H1 (cell line): ENCODE measurements around the gene PGF. TPM values are rescaled to one million over a fixed set of nuclear protein-coding genes. Genes with fewer than 3 reads are reported as not detected.

Source experiments
- CTCF ChIA-PET: fragments of 300-600 bp; sonication (Branson Sonifier 250); formaldehyde crosslinking; loops from one replicate; lab custom pipeline; 2021; ENCODE audit not compliant: partially characterized antibody; lab: Charles Lee
- POLR2A ChIA-PET: fragments of 300-600 bp; sonication (Branson Sonifier 250); formaldehyde crosslinking; loops from one replicate; lab custom pipeline; 2021; ENCODE audit warnings: inconsistent platforms; ENCODE audit not compliant: partially characterized antibody; lab: Charles Lee
- DNase-seq, 2 experiments: peaks; one replicate each; pipeline versions ENCODE4 v3.0.0 to v3.0.0-alpha.2; 2010 to 2022; ENCODE audit warnings: low spot score in 2 of 2, low read depth in 1 of 2, mixed read lengths in 1 of 2
- FAIRE-seq: peaks from 2 replicates; lab custom pipeline; 2011; peaks lifted over from hg19 to GRCh38; lab: Jason Lieb, UNC
- H2AFZ ChIP-seq: 2 replicates; pipeline ENCODE4 v1.8.1; 2012; ENCODE audit warnings: low read length, inconsistent platforms
- H2AK5ac ChIP-seq: 2 replicates; pipeline ENCODE4 v1.6.1; 2013; ENCODE audit warnings: low read depth, low read length
- H2BK120ac ChIP-seq: replicated peaks from 2 replicates; pipeline ENCODE3; 2013; ENCODE audit warnings: low read depth, low read length, inconsistent platforms
- H2BK12ac ChIP-seq: 2 replicates; pipeline ENCODE4 v1.6.1; 2013; ENCODE audit warnings: low read depth, low read length
- H2BK15ac ChIP-seq: 2 replicates; pipeline ENCODE4 v1.6.1; 2013; ENCODE audit warnings: low read length
- H2BK20ac ChIP-seq: 2 replicates; pipeline ENCODE4 v1.6.1; 2013; ENCODE audit warnings: low read length
- H2BK5ac ChIP-seq: 2 replicates; pipeline ENCODE4 v1.6.1; 2013; ENCODE audit warnings: low read depth, low read length
- H3K14ac ChIP-seq: 2 replicates; pipeline ENCODE4 v1.6.1; 2013; ENCODE audit warnings: inconsistent platforms; ENCODE audit not compliant: insufficient read length
- H3K18ac ChIP-seq: 2 replicates; pipeline ENCODE4 v1.6.1; 2013; ENCODE audit warnings: low read length; ENCODE audit errors: extremely low read depth
- H3K23ac ChIP-seq: 2 replicates; pipeline ENCODE4 v1.6.1; 2013; ENCODE audit warnings: inconsistent platforms; ENCODE audit not compliant: insufficient read length
- H3K23me2 ChIP-seq: 2 replicates; pipeline ENCODE4 v1.6.1; 2013; ENCODE audit warnings: low read depth, low read length
- H3K27ac ChIP-seq: 2 replicates; pipeline ENCODE4 v1.6.1; 2011; ENCODE audit warnings: low read depth, low read length, inconsistent platforms
- H3K27me3 ChIP-seq, 4 experiments: replicated peaks in 1 of 4; 1 replicate in 1 of 4; 2 replicates in 3 of 4; pipeline versions ENCODE4 v1.6.1 to v1.8.1; 2011 to 2013; ENCODE audit warnings: low read length in 3 of 4, mild to moderate bottlenecking in 3 of 4, inconsistent platforms in 2 of 4, mixed read lengths in 2 of 4, moderate library complexity in 1 of 4; ENCODE audit not compliant: control insufficient read depth in 3 of 4, insufficient read depth in 3 of 4; ENCODE audit errors: extremely low read depth in 1 of 4
- H3K36me3 ChIP-seq, 4 experiments: 2 replicates each; pipeline versions ENCODE4 v1.6.1 to v1.8.1; 2011 to 2013; ENCODE audit warnings: mild to moderate bottlenecking in 4 of 4, low read length in 3 of 4, moderate library complexity in 2 of 4, control low read depth in 1 of 4, inconsistent platforms in 1 of 4; ENCODE audit not compliant: insufficient read depth in 4 of 4, control insufficient read depth in 2 of 4
- H3K4ac ChIP-seq: replicated peaks from 2 replicates; pipeline ENCODE3; 2013; ENCODE audit warnings: low read length, low read depth, mixed read lengths, inconsistent platforms; ENCODE audit not compliant: insufficient read length
- H3K4me1 ChIP-seq, 4 experiments: replicated peaks in 1 of 4; 1 replicate in 1 of 4; 2 replicates in 3 of 4; pipeline versions ENCODE4 v1.6.1 to v1.8.1; 2011 to 2013; ENCODE audit warnings: low read length in 3 of 4, inconsistent platforms in 2 of 4, mixed read lengths in 1 of 4; ENCODE audit not compliant: insufficient read depth in 4 of 4, control insufficient read depth in 3 of 4
- H3K4me2 ChIP-seq, 2 experiments: 2 replicates each; pipeline versions ENCODE4 v1.6.1 to v1.8.1; 2011 to 2013; ENCODE audit warnings: low read depth in 2 of 2, low read length in 2 of 2, control low read depth in 1 of 2, inconsistent platforms in 1 of 2, mild to moderate bottlenecking in 1 of 2; ENCODE audit not compliant: insufficient read depth in 1 of 2
- H3K4me3 ChIP-seq, 4 experiments: fragments of 200-600, 300-600 bp in 1 of 4; sonication (generic), shearing (Covaris generic), sonication (Bioruptor Twin) in 1 of 4; 2 replicates each; pipeline versions ENCODE4 v1.5.1 to v1.8.1; 2011 to 2016; ENCODE audit warnings: low read length in 4 of 4, low read depth in 3 of 4, control low read depth in 2 of 4, inconsistent platforms in 2 of 4, mild to moderate bottlenecking in 2 of 4, mixed read lengths in 1 of 4, moderate library complexity in 1 of 4; ENCODE audit not compliant: insufficient read depth in 2 of 4; ENCODE audit errors: extremely low read depth in 1 of 4
- H3K56ac ChIP-seq: replicated peaks from 2 replicates; pipeline ENCODE3; 2013; ENCODE audit warnings: low read depth, mild to moderate bottlenecking, mixed read lengths, low read length, inconsistent platforms; ENCODE audit not compliant: insufficient read length
- H3K79me1 ChIP-seq: 2 replicates; pipeline ENCODE4 v1.6.1; 2013; ENCODE audit warnings: low read depth, low read length, control low read depth
- H3K79me2 ChIP-seq, 2 experiments: 2 replicates each; pipeline versions ENCODE4 v1.6.1 to v1.8.1; 2012 to 2013; ENCODE audit warnings: low read length in 2 of 2, mild to moderate bottlenecking in 2 of 2, inconsistent platforms in 1 of 2; ENCODE audit not compliant: insufficient read depth in 2 of 2, control insufficient read depth in 1 of 2
- H3K9ac ChIP-seq, 4 experiments: replicated peaks in 1 of 4; 1 replicate in 1 of 4; 2 replicates in 3 of 4; pipeline versions ENCODE4 v1.6.1 to v1.8.1; 2011 to 2013; ENCODE audit warnings: low read depth in 3 of 4, low read length in 3 of 4, control low read depth in 2 of 4, mild to moderate bottlenecking in 2 of 4, moderate library complexity in 2 of 4, inconsistent platforms in 1 of 4; ENCODE audit errors: extremely low read depth in 1 of 4
- H3K9me3 ChIP-seq, 2 experiments: 2 replicates each; pipeline versions ENCODE4 v1.6.1 to v1.8.1; 2012 to 2013; ENCODE audit warnings: mild to moderate bottlenecking in 2 of 2, moderate library complexity in 2 of 2, control low read depth in 1 of 2, inconsistent platforms in 1 of 2, low read depth in 1 of 2, low read length in 1 of 2, mixed read lengths in 1 of 2; ENCODE audit not compliant: insufficient read depth in 2 of 2
- H4K20me1 ChIP-seq, 2 experiments: replicated peaks in 1 of 2; 2 replicates each; pipeline versions ENCODE3 to v1.8.1; 2011 to 2013; ENCODE audit warnings: inconsistent platforms in 2 of 2, low read length in 2 of 2, mild to moderate bottlenecking in 1 of 2; ENCODE audit not compliant: insufficient read depth in 2 of 2, control insufficient read depth in 1 of 2
- H4K5ac ChIP-seq: 2 replicates; pipeline ENCODE4 v1.6.1; 2013; ENCODE audit warnings: low read length, low read depth, mixed read lengths, inconsistent platforms; ENCODE audit not compliant: insufficient read length
- H4K8ac ChIP-seq: 2 replicates; pipeline ENCODE4 v1.8.0; 2013; ENCODE audit warnings: mild to moderate bottlenecking, moderate library complexity, low read length, inconsistent platforms; ENCODE audit not compliant: insufficient read depth; ENCODE audit errors: extremely low read depth
- H4K91ac ChIP-seq: replicated peaks from 2 replicates; pipeline ENCODE3; 2013; ENCODE audit warnings: low read length, mixed read lengths, inconsistent platforms; ENCODE audit not compliant: insufficient read length
- BCL11A ChIP-seq, 2 experiments: IDR thresholded peaks; one replicate each; pipeline ENCODE4 v1.6.1; 2011; ENCODE audit warnings: low read depth in 2 of 2, low read length in 2 of 2, mild to moderate bottlenecking in 2 of 2
- CBX5 ChIP-seq: fragments of 300-800, 300-1000 bp; sonication (generic); IDR thresholded peaks from 2 replicates; pipeline ENCODE4 v1.7.1; 2016; ENCODE audit warnings: antibody characterized with exemption, low read length, low read depth
- CEBPB ChIP-seq: IDR thresholded peaks from 2 replicates; pipeline ENCODE4 v1.6.1; 2012; ENCODE audit warnings: low read depth, low read length
- CTBP2 ChIP-seq: IDR thresholded peaks from 2 replicates; pipeline ENCODE4 v1.7.0; 2011; ENCODE audit warnings: borderline replicate concordance, mild to moderate bottlenecking, moderate library complexity, mixed read lengths, low read length; ENCODE audit not compliant: insufficient read depth, insufficient read length
- EZH2 ChIP-seq: fragments of 200-600 bp; sonication (generic); IDR thresholded peaks from 2 replicates; pipeline ENCODE4 v1.7.1; 2012; ENCODE audit warnings: low read depth, mild to moderate bottlenecking, moderate library complexity, low read length, inconsistent platforms; ENCODE audit not compliant: severe bottlenecking
- GTF2F1 ChIP-seq: IDR thresholded peaks from 2 replicates; pipeline ENCODE4 v1.6.1; 2012; ENCODE audit warnings: low read depth, low read length, improper control_type of control experiment, borderline replicate concordance
- JUND ChIP-seq: IDR thresholded peaks from 2 replicates; pipeline ENCODE4 v1.6.1; 2011; ENCODE audit warnings: mild to moderate bottlenecking, improper control_type of control experiment, low read length
- MAFK ChIP-seq: IDR thresholded peaks from 2 replicates; pipeline ENCODE4 v1.6.1; 2012; ENCODE audit warnings: low read depth, mild to moderate bottlenecking, improper control_type of control experiment, low read length
- PHF8 ChIP-seq: fragments of 200-600 bp; sonication (generic); conservative IDR thresholded peaks from 2 replicates; pipeline ENCODE4 v1.7.1; 2012; ENCODE audit warnings: low read depth, mild to moderate bottlenecking, inconsistent platforms, low read length, moderate library complexity
- POLR2AphosphoS5 ChIP-seq: IDR thresholded peaks from 2 replicates; pipeline ENCODE4 v1.6.1; 2011; ENCODE audit warnings: low read depth, low read length
- RAD21 ChIP-seq, 2 experiments: IDR thresholded peaks in 1 of 2; conservative IDR thresholded peaks in 1 of 2; 2 replicates each; pipeline ENCODE4 v1.6.1; 2011; ENCODE audit warnings: low read depth in 2 of 2, low read length in 2 of 2, improper control_type of control experiment in 1 of 2, inconsistent platforms in 1 of 2, mild to moderate bottlenecking in 1 of 2, moderate library complexity in 1 of 2
- RXRA ChIP-seq: IDR thresholded peaks from 2 replicates; pipeline ENCODE4 v1.6.1; 2011; ENCODE audit warnings: low read depth, mild to moderate bottlenecking, low read length, moderate library complexity; ENCODE audit not compliant: insufficient read depth
- SIN3A ChIP-seq, 2 experiments: IDR thresholded peaks in 1 of 2; conservative IDR thresholded peaks in 1 of 2; 2 replicates each; pipeline ENCODE4 v1.6.1; 2011 to 2012; ENCODE audit warnings: low read length in 2 of 2, improper control_type of control experiment in 1 of 2, low read depth in 1 of 2, mild to moderate bottlenecking in 1 of 2
- SIRT6 ChIP-seq: IDR thresholded peaks from one replicate; pipeline ENCODE4 v1.7.1; 2012; ENCODE audit warnings: low read length, inconsistent platforms
- WGBS, 2 experiments: shearing (Covaris generic) in 1 of 2; methylation state at CpG; one replicate each; pipeline versions ENCODE4 v1.1.6 to v1.1.7; 2013 to 2015; ENCODE audit warnings: low lambda C conversion rate in 2 of 2, mixed read lengths in 2 of 2, inconsistent platforms in 1 of 2, low coverage in 1 of 2, missing lambda C conversion rate in 1 of 2; ENCODE audit not compliant: insufficient replicate concordance in 2 of 2, insufficient coverage in 1 of 2, insufficient read length in 1 of 2; ENCODE audit errors: extremely low coverage in 1 of 2, missing lambda C conversion rate in 1 of 2; 5-methylcytosine and 5-hydroxymethylcytosine counted together
- polyA plus RNA-seq, 7 experiments: library from polyadenylated mRNA; depleted of rRNA in 3 of 7; stranded (reverse) in 5 of 7; unstranded in 2 of 7; fragments of >200 nt in 5 of 7; fragments of 200-250 nt in 2 of 7; gene quantifications; 1 replicate in 5 of 7; 2 replicates in 1 of 7; 4 replicates in 1 of 7; pipeline versions ENCODE4 v1.2.1 to v1.2.3, GENCODE V29; 2011 to 2013; ENCODE audit warnings: missing spikeins in 2 of 7, mixed read lengths in 2 of 7
- total RNA-seq: library from RNA; stranded (reverse); fragmentation: NEBNext Ultra II Directional; extraction: Animal tissue kit (Norgen Biotek cat#: 25700); gene quantifications from 2 replicates; pipeline ENCODE4 v1.2.1, GENCODE V29; 2021

Gene PGF
- total and polyA plus RNA-seq, 2 of the 8 experiments (the other 6 are each of a cell fraction or from before 2014, with no cell fraction given): 2.1 to 4.1 TPM

DNA sequence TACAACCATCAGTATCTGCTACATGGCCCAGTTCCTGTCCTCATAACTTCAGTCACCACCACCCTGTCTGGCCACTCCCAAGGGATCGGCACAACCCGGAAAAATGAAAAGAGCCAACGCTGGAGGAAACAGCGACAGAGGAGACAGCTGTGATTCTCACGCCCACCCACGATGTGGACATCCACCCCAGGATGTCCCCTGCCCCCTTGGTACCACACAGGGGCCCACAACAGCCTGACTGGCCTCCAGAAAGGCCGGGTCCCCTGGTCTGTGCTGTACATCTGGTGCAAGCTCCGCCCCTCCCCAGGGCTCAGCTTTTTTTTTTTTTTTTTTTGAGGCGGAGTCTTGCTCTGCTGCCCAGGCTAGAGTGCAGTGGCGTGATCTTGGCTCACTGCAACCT is 44.8 kb downstream of the PGF start:
- H3K23ac ChIP-seq: no peak overlapping the region
- no peak overlapping the region for H3K9ac ChIP-seq
- TF ChIP-seq EZH2 (no peak), BCL11A (IDR thresholded peaks at IDR 0.05; ENCODE audit: low read depth in 2 of 2, low read length in 2 of 2) (no peak), POLR2AphosphoS5 (no peak), SIN3A (conservative IDR thresholded peaks at IDR 0.05 in 1 of 2, IDR thresholded peaks at IDR 0.05 in 1 of 2; ENCODE audit: low read depth in 1 of 2, low read length in 2 of 2) (no peak), SIRT6 (no peak), CBX5 (no peak), CTBP2 (no peak), MAFK (no peak), JUND (no peak), CEBPB (no peak), RXRA (no peak), GTF2F1 (no peak), PHF8 (no peak), RAD21 (IDR thresholded peaks at IDR 0.05 in 1 of 2, conservative IDR thresholded peaks at IDR 0.05 in 1 of 2; ENCODE audit: low read depth in 2 of 2, low read length in 2 of 2) (no peak)

More for the DNA sequence above, 44.8 kb downstream of the PGF start:
- DNase-seq (no peak), FAIRE-seq (no peak)
- Histone ChIP-seq H3K27ac (no peak overlapping the region), H2BK5ac (no peak overlapping the region), H3K36me3 (no peaks in the 10 kb centered on the region), H3K27me3 (no peaks in the 10 kb centered on the region), H4K5ac (no peak overlapping the region), H2BK120ac (no peak overlapping the region), H3K79me2 (no peaks in the 10 kb centered on the region), H3K9me3 (no peaks in the 10 kb centered on the region), H4K20me1 (peaks cover 2 to 3% of the 10 kb centered on the region in 2 experiments), H3K4me2 (no peak overlapping the region), H2BK20ac (no peak overlapping the region), H3K4me3 (no peak overlapping the region), H3K14ac (no peak overlapping the region), H2BK15ac (no peak overlapping the region), H4K8ac (no peak overlapping the region), H3K4ac (no peak overlapping the region), H3K18ac (no peak overlapping the region), H2AFZ (no peak overlapping the region), H3K4me1 (no peaks in the 10 kb centered on the region; a peak in 1 of 7 replicates), H3K23me2 (no peaks in the 10 kb centered on the region), H2AK5ac (no peak overlapping the region), H4K91ac (no peak overlapping the region), H2BK12ac (no peak overlapping the region), H3K56ac (no peak overlapping the region), H3K79me1 (no peaks in the 10 kb centered on the region)
- 96% methylated on average over 8 of the region's 10 CpGs; no CpG with 5 or more reads in 1 of the 2 experiments for WGBS, 2 experiments
- POLR2A ChIA-PET: interaction anchor here (0.9 to 3.9 kb wide), 6 partner anchors 10 to 216 kb away, joined by 3 to 16 read pairs (median 4); partner anchors contain the start of genes NEK9, PGF and RPS6KL1
- CTCF ChIA-PET: interaction anchor here (1.0 to 24.8 kb wide), 7 partner anchors 11 to 176 kb away, joined by 3 to 509 read pairs (median 26); partner anchors contain the start of genes PGF, PROX2 and RPS6KL1
